Mesendoderm (in vitro differentiated cells): ENCODE data around the gene PDZD2.
"Not testable (repeated sequence)": the region's sequence is repeated elsewhere in the genome, so short reads cannot be mapped to it uniquely, and the experiment has no call there.

Experiments
- DNase-seq: peaks from one replicate; pipeline ENCODE4 v3.0.0; 2013
- H2AK5ac ChIP-seq: 2 replicates; pipeline ENCODE4 v1.6.1; 2013; ENCODE audit warnings: low read length, inconsistent platforms
- H2BK120ac ChIP-seq: 2 replicates; pipeline ENCODE4 v1.6.1; 2013; ENCODE audit warnings: low read depth, mild to moderate bottlenecking, low read length, moderate library complexity, mixed read lengths
- H2BK15ac ChIP-seq: replicated peaks from 2 replicates; pipeline ENCODE4 v1.6.1; 2013; ENCODE audit warnings: low read depth, mild to moderate bottlenecking, moderate library complexity
- H2BK5ac ChIP-seq: 2 replicates; pipeline ENCODE4 v1.6.1; 2013; ENCODE audit warnings: low read length, inconsistent platforms
- H3K18ac ChIP-seq: 2 replicates; pipeline ENCODE4 v1.6.1; 2013; ENCODE audit warnings: mild to moderate bottlenecking, low read length, mixed read lengths
- H3K23ac ChIP-seq: one replicate; pipeline ENCODE4 v1.6.1; 2013; ENCODE audit warnings: low read length
- H3K27ac ChIP-seq: 2 replicates; pipeline ENCODE4 v1.5.1; 2013; ENCODE audit warnings: low read depth, mild to moderate bottlenecking, inconsistent platforms, low read length, moderate library complexity
- H3K27me3 ChIP-seq: 2 replicates; pipeline ENCODE4 v1.6.1; 2013; ENCODE audit warnings: low read length, control low read depth, mild to moderate bottlenecking, inconsistent platforms; ENCODE audit not compliant: insufficient read depth, poor library complexity
- H3K36me3 ChIP-seq: 2 replicates; pipeline ENCODE4 v1.6.1; 2013; ENCODE audit warnings: low read length, inconsistent platforms; ENCODE audit not compliant: control insufficient read depth, insufficient read depth
- H3K4ac ChIP-seq: one replicate; pipeline ENCODE4 v1.6.1; 2013; ENCODE audit warnings: low read depth, mild to moderate bottlenecking, low read length, moderate library complexity
- H3K4me1 ChIP-seq: 2 replicates; pipeline ENCODE4 v1.6.1; 2013; ENCODE audit warnings: low read depth, low read length, inconsistent platforms; ENCODE audit not compliant: control insufficient read depth
- H3K4me2 ChIP-seq: 2 replicates; pipeline ENCODE4 v1.6.1; 2013; ENCODE audit warnings: low read length
- H3K4me3 ChIP-seq: 2 replicates; pipeline ENCODE4 v1.5.1; 2013; ENCODE audit warnings: mild to moderate bottlenecking, low read length
- H3K56ac ChIP-seq: one replicate; pipeline ENCODE4 v1.6.1; 2013; ENCODE audit warnings: low read length
- H3K79me1 ChIP-seq: 2 replicates; pipeline ENCODE4 v1.6.1; 2013; ENCODE audit warnings: low read length, inconsistent platforms
- H3K79me2 ChIP-seq: 2 replicates; pipeline ENCODE4 v1.6.1; 2013; ENCODE audit warnings: mild to moderate bottlenecking, low read length; ENCODE audit not compliant: control insufficient read depth, insufficient read depth
- H3K9ac ChIP-seq: 2 replicates; pipeline ENCODE4 v1.6.1; 2013; ENCODE audit warnings: low read length, inconsistent platforms
- H4K5ac ChIP-seq: one replicate; pipeline ENCODE4 v1.6.1; 2013; ENCODE audit warnings: low read length
- H4K8ac ChIP-seq: one replicate; pipeline ENCODE4 v1.6.1; 2013; ENCODE audit warnings: low read depth, mild to moderate bottlenecking, control low read depth, low read length, moderate library complexity
- WGBS: extraction: QIAGEN DNeasy Blood & Tissue Kit; methylation state at CpG from one replicate; pipeline ENCODE4 v1.1.7; 2013; ENCODE audit warnings: low lambda C conversion rate, missing lambda C conversion rate; ENCODE audit not compliant: insufficient coverage; ENCODE audit errors: extremely low coverage; 5-methylcytosine and 5-hydroxymethylcytosine counted together

PDZD2 gene

GRCh38 chr5:31972558-31972957 lies 333.6 kb downstream of the PDZD2 start:
- Histone ChIP-seq H3K27ac (no peak overlapping the region), H3K79me1 (no peaks in the 10 kb centered on the region), H3K9ac (no peak overlapping the region), H3K4me3 (no peak overlapping the region), H2AK5ac (no peak overlapping the region), H2BK5ac (no peak overlapping the region), H4K8ac (no peak overlapping the region), H3K56ac (no peak overlapping the region), H3K36me3 (no peaks in the 10 kb centered on the region), H3K18ac (no peak overlapping the region), H3K27me3 (no peaks in the 10 kb centered on the region), H3K79me2 (no peaks in the 10 kb centered on the region), H2BK120ac (no peak overlapping the region), H3K23ac (no peak overlapping the region), H4K5ac (no peak overlapping the region), H2BK15ac (no peak overlapping the region), H3K4me1 (no peaks in the 10 kb centered on the region), H3K4me2 (no peak overlapping the region), H3K4ac (no peak overlapping the region)
- no peak for DNase-seq

GRCh38 chr5:31975189-31975612 lies 336.3 kb downstream of the PDZD2 start:
- not testable (repeated sequence) for H4K5ac ChIP-seq, H3K9ac ChIP-seq, H4K8ac ChIP-seq, H2BK5ac ChIP-seq, H3K18ac ChIP-seq, H3K79me2 ChIP-seq, DNase-seq, H3K27ac ChIP-seq, H3K4me1 ChIP-seq, H3K56ac ChIP-seq, H3K79me1 ChIP-seq, H2BK120ac ChIP-seq, H2AK5ac ChIP-seq, H3K23ac ChIP-seq, H3K4me3 ChIP-seq, H3K4me2 ChIP-seq, H3K36me3 ChIP-seq, H3K27me3 ChIP-seq, H2BK15ac ChIP-seq, H3K4ac ChIP-seq
- no CpG with 5 or more reads among the region's 5 CpGs for WGBS

GRCh38 chr5:31976169-31976568 lies 337.2 kb downstream of the PDZD2 start:
- Histone ChIP-seq H3K36me3 (no peaks in the 10 kb centered on the region), H3K18ac (no peak overlapping the region), H3K4ac (no peak overlapping the region), H3K4me3 (no peak overlapping the region), H3K23ac (no peak overlapping the region), H4K8ac (no peak overlapping the region), H3K27me3 (no peaks in the 10 kb centered on the region), H3K4me2 (no peak overlapping the region), H3K9ac (no peak overlapping the region), H2BK15ac (no peak overlapping the region), H2BK5ac (no peak overlapping the region), H3K4me1 (no peaks in the 10 kb centered on the region), H4K5ac (no peak overlapping the region), H3K27ac (no peak overlapping the region), H2AK5ac (no peak overlapping the region), H3K56ac (no peak overlapping the region), H2BK120ac (no peak overlapping the region), H3K79me2 (no peaks in the 10 kb centered on the region), H3K79me1 (no peaks in the 10 kb centered on the region)
- no CpG with 5 or more reads among the region's 1 CpG for WGBS
- no peak for DNase-seq

GRCh38 chr5:31981361-31981945 lies 342.5 kb downstream of the PDZD2 start:
- Histone ChIP-seq H3K79me1 (no peaks in the 10 kb centered on the region), H2AK5ac (no peak overlapping the region), H3K56ac (no peak overlapping the region), H3K36me3 (no peaks in the 10 kb centered on the region), H2BK120ac (no peak overlapping the region), H3K18ac (no peak overlapping the region), H3K23ac (no peak overlapping the region), H3K27ac (no peak overlapping the region), H3K4me3 (no peak overlapping the region), H4K8ac (no peak overlapping the region), H2BK15ac (no peak overlapping the region), H3K4me1 (peaks cover 1% of the 10 kb centered on the region), H3K4ac (no peak overlapping the region), H3K79me2 (no peaks in the 10 kb centered on the region), H2BK5ac (no peak overlapping the region), H3K9ac (no peak overlapping the region), H3K4me2 (no peak overlapping the region), H4K5ac (no peak overlapping the region), H3K27me3 (no peaks in the 10 kb centered on the region)
- DNase-seq: peak; percentile 61
- WGBS: no CpG with 5 or more reads among the region's 7 CpGs

- Histone ChIP-seq H3K27ac (no peak overlapping the region), H3K4me1 (peaks cover 1% of the 10 kb centered on the region), H3K4ac (no peak overlapping the region), H2AK5ac (no peak overlapping the region), H3K56ac (no peak overlapping the region), H2BK15ac (no peak overlapping the region), H2BK5ac (no peak overlapping the region), H3K9ac (no peak overlapping the region), H4K8ac (no peak overlapping the region), H3K79me2 (no peaks in the 10 kb centered on the region), H3K23ac (no peak overlapping the region), H3K18ac (no peak overlapping the region), H3K27me3 (no peaks in the 10 kb centered on the region), H3K4me3 (no peak overlapping the region), H3K79me1 (no peaks in the 10 kb centered on the region), H2BK120ac (no peak overlapping the region), H3K4me2 (no peak overlapping the region), H4K5ac (no peak overlapping the region), H3K36me3 (no peaks in the 10 kb centered on the region)
- no peak for DNase-seq
- no CpG with 5 or more reads among the region's 6 CpGs for WGBS
Measured at GRCh38 chr5:31982027-31982426, 343.1 kb downstream of the PDZD2 start.

- H2BK5ac ChIP-seq: no peak overlapping the region
- no peak overlapping the region for H2BK120ac ChIP-seq
- no peak overlapping the region for H3K23ac ChIP-seq
- no peak overlapping the region for H2BK15ac ChIP-seq
- H3K56ac ChIP-seq: no peak overlapping the region
- H3K18ac ChIP-seq: no peak overlapping the region
- H3K4me3 ChIP-seq: no peak overlapping the region
- H3K27ac ChIP-seq: no peak overlapping the region
- no peak overlapping the region for H4K5ac ChIP-seq
- no peaks in the 10 kb centered on the region for H3K79me1 ChIP-seq
- no peaks in the 10 kb centered on the region for H3K79me2 ChIP-seq
- H3K27me3 ChIP-seq: no peaks in the 10 kb centered on the region
- H3K36me3 ChIP-seq: no peaks in the 10 kb centered on the region
- no peak overlapping the region for H2AK5ac ChIP-seq
- H3K4me1 ChIP-seq: peaks cover 1% of the 10 kb centered on the region
- H3K4me2 ChIP-seq: no peak overlapping the region
- no peak for DNase-seq
- H3K9ac ChIP-seq: no peak overlapping the region
- no peak overlapping the region for H3K4ac ChIP-seq
- WGBS: no CpG with 5 or more reads among the region's 2 CpGs
- H4K8ac ChIP-seq: no peak overlapping the region
Measured at GRCh38 chr5:31982621-31983020, 343.7 kb downstream of the PDZD2 start.
